T-helper 2 cell treated with Interferon-gamma antibody and Interleukin-4, amounts not matched to agents 5 μg/mL and 100 μg/mL, for 36 hours (primary cell): ENCODE results near the gene RAD51B.

Experiments
- DNase-seq: peaks from one replicate; pipeline ENCODE4 v3.0.0; 2021; ENCODE audit warnings: low spot score
- H3K27ac Mint-ChIP-seq: one replicate; pipeline ENCODE4 v1.8.0; 2021; ENCODE audit warnings: mild to moderate bottlenecking, mixed read lengths
- H3K27me3 Mint-ChIP-seq: one replicate; pipeline ENCODE4 v1.8.0; 2021; ENCODE audit warnings: low read depth, mixed read lengths
- H3K36me3 Mint-ChIP-seq: one replicate; pipeline ENCODE4 v1.8.0; 2021; ENCODE audit warnings: low read depth, mixed read lengths
- H3K4me1 Mint-ChIP-seq: one replicate; pipeline ENCODE4 v1.8.0; 2021; ENCODE audit warnings: low read depth, mixed read lengths
- H3K4me3 Mint-ChIP-seq: one replicate; pipeline ENCODE4 v1.8.0; 2022; ENCODE audit warnings: mild to moderate bottlenecking, moderate library complexity, mixed read lengths
- H3K9me3 Mint-ChIP-seq: one replicate; pipeline ENCODE4 v1.8.0; 2021; ENCODE audit warnings: mixed read lengths

Gene RAD51B

DNA sequence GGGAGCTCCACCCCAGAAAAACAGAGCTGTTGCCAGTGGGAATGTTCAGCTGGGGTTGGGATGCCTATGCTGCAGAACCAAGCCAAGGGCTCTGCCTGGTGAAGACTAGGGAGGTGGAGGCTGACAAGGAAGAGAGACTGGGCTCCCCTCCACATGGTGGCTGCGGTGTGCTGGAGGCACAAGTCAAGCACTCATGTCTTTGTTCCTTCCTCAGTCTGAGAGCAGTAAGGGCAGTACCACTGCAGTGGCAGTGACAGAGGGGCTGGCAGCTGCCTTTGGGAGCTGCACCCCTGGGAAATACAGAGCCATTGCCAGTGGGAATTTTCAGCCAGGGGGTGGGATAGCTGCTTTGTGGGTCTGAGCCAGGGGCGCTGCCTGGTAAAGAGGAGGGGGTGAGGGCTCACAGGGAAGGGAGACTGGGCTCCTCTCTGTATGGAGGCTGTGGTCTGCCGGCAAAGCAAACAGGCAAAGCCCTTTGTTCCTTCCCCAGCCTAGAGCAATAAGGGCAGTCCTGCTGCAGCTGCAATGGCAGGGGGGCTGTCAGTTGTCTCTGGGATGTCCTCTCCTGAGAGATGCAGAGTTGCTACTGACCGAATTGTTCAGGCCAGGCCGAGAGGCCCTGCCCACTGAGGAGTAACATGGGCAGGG, 255.9 kb downstream of the RAD51B start:
- DNase-seq, result no peak
- H3K27me3 Mint-ChIP-seq, result no peaks in the 10 kb centered on the region
- H3K9me3 Mint-ChIP-seq, result peaks cover 31% of the 10 kb centered on the region
- no peaks in the 10 kb centered on the region for H3K4me1 Mint-ChIP-seq
- no peak overlapping the region for H3K4me3 Mint-ChIP-seq
- H3K36me3 Mint-ChIP-seq, result no peaks in the 10 kb centered on the region
- H3K27ac Mint-ChIP-seq, result no peak overlapping the region

DNA sequence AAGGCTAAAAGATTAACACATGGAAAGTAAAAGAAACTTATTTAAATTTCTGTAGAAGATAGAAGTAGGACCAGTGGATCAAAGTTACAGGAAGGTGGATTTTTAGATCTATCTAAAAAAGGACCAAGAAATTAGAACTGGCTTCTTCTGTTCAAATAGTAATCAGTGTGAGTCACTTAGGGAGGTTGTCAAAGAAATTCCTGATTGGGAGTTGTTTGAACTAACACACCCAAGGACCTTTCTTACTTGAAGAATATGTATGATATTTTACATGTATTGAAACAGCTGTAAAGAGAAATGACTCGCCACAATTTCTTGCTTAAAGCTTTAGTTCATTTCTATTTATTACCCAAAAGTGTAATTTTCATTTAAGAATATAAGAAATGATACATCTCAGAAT, 256.9 kb downstream of the RAD51B start:
- Mint-ChIP-seq H3K36me3 (no peaks in the 10 kb centered on the region), H3K4me3 (no peak overlapping the region), H3K4me1 (peaks cover 2% of the 10 kb centered on the region), H3K27ac (no peak overlapping the region), H3K27me3 (no peaks in the 10 kb centered on the region), H3K9me3 (peaks cover 23% of the 10 kb centered on the region)
- DNase-seq, result no peak

DNA sequence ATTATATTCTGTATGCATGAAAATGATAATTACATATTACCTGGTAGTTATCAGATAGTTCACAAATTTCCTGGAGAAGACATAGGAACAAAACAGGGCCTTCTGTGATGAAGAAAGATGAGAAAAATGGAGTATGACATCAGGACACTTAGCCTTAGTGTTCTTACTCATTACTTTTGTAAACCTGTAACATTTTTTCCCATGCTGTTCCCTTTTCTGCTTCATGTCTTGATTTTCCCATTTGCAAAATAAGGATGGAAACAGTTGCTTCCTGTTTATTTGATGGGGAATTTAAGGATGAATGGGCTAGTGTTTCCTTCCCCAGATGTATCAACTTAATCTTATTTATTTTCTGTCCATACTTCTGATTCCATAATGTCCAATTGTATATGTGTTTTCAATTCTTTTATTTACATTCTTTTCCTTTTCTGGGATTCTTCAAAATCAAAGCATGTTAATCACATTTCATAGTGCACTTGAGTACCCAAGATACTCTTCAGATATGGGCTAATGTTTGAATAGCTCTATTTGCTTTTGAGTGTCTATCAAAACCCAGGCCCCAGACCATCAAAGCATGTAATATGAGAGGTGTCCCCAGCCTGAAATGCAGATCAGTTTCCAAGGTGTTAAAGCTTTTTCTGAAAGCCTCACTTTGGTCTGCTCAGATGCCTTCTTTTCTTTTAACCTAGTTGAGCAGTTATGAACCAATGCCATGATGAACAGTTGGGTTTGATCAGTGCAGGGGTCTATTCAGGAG, 260.5 kb downstream of the RAD51B start:
- DNase-seq, result no peak
- peaks cover 2% of the 10 kb centered on the region for H3K4me1 Mint-ChIP-seq

DNA sequence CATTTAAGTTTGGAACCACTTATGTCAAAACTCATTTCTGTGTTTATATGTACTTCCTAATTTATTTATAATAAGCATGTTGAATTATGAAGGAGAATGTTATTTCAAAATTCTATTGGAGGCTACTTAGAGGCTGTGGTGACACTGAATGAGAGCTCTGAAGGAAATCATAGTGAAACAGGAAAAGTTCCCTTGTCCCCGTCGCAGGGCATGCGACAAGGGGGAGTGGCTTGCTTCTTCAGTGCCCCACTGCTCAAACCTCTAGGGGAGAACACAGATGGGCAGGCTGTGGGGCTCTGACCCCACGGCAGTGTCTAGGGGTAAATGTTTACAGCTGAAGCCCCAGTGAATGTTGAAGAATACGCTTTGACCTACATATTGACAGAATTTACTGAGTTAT, 261.9 kb downstream of the RAD51B start:
- H3K4me1 Mint-ChIP-seq, result peaks cover 2% of the 10 kb centered on the region
- DNase-seq, result no peak
- no peaks in the 10 kb centered on the region for H3K9me3 Mint-ChIP-seq
- no peak overlapping the region for H3K27ac Mint-ChIP-seq
- H3K27me3 Mint-ChIP-seq, result no peaks in the 10 kb centered on the region
- no peak overlapping the region for H3K4me3 Mint-ChIP-seq
- no peaks in the 10 kb centered on the region for H3K36me3 Mint-ChIP-seq

More for the DNA sequence above, 260.5 kb downstream of the RAD51B start:
- no peaks in the 10 kb centered on the region for H3K27me3 Mint-ChIP-seq
- no peak overlapping the region for H3K27ac Mint-ChIP-seq
- H3K9me3 Mint-ChIP-seq, result no peaks in the 10 kb centered on the region
- H3K36me3 Mint-ChIP-seq, result no peaks in the 10 kb centered on the region
- H3K4me3 Mint-ChIP-seq, result no peak overlapping the region

DNA sequence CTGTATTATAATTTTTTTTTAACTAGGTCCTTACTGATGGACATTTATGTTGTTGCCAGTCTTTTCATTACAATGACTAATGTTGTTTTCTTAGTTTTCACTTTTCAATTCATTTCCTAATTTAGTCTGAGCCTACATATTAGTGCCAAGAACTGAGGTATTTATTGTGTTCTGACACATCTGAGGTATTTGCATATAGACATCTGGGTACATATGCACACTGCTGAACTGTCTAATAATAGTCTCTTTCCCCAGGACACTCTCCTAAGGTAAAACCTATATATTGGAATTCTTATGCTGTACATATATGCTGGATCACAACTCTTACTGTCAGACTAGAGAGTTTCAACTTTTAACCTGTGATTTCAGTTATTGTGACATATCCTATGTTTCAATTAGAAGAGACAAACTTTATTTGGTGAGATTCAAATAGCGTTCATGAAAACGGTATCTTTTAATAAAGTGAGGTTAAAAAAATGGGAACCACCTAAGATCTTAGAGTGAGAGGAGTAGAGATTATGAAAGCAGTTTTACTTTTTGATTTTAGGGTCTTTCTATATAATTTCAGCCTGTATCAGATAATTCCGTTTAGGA, 263.2 kb downstream of the RAD51B start:
- Mint-ChIP-seq H3K36me3 (no peaks in the 10 kb centered on the region), H3K27me3 (no peaks in the 10 kb centered on the region), H3K4me3 (no peak overlapping the region), H3K9me3 (no peaks in the 10 kb centered on the region), H3K27ac (no peak overlapping the region), H3K4me1 (peaks cover 2% of the 10 kb centered on the region)
- DNase-seq, result no peak

DNA sequence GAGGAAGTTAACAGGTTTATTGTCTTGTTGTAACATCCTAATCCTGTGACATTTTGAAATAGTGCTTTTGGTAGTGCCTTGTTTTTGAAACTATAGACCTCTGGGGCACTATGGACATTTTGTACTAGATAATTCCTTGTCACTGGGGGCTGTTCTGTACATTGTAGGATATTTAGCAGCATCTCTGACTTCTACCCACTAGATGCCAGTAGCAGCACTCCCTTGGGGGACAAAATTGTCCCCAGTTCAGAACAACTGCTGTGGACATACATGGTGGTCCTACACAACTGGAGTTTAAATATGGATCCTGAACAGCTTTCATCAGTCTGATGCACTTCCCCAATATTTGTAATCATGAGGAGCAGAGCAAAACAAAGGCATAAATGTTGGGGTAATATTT, 264.7 kb downstream of the RAD51B start:
- peaks cover 4% of the 10 kb centered on the region for H3K4me1 Mint-ChIP-seq
- no peak overlapping the region for H3K27ac Mint-ChIP-seq
- H3K36me3 Mint-ChIP-seq, result no peaks in the 10 kb centered on the region

DNA sequence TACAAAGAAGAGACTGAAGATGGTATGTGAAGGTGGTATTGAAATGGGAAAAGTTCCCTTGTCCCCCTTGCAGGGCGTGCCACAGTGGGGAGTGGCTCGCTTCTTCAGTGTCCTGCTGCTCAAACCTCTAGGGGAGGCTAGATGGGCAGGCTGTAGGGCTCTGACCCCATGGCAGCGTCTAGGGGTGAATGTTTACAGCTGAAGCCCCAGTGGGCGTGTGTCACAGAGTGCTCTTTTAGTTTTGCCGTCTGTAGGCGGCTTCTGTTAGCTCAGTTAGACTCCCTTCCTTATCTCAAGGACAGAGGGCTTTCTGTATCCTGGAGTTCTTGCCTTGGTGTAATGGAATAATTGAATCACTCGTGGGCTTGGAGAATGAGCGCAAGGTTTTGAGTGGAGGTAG, 266.2 kb downstream of the RAD51B start:
- H3K36me3 Mint-ChIP-seq, result no peaks in the 10 kb centered on the region
- no peak overlapping the region for H3K4me3 Mint-ChIP-seq
- no peak overlapping the region for H3K27ac Mint-ChIP-seq
- no peaks in the 10 kb centered on the region for H3K27me3 Mint-ChIP-seq
- H3K9me3 Mint-ChIP-seq, result no peaks in the 10 kb centered on the region
- peaks cover 4% of the 10 kb centered on the region for H3K4me1 Mint-ChIP-seq
- no peak for DNase-seq

More for the DNA sequence above, 264.7 kb downstream of the RAD51B start:
- Mint-ChIP-seq H3K9me3 (no peaks in the 10 kb centered on the region), H3K4me3 (no peak overlapping the region), H3K27me3 (no peaks in the 10 kb centered on the region)
- DNase-seq, result no peak

DNA sequence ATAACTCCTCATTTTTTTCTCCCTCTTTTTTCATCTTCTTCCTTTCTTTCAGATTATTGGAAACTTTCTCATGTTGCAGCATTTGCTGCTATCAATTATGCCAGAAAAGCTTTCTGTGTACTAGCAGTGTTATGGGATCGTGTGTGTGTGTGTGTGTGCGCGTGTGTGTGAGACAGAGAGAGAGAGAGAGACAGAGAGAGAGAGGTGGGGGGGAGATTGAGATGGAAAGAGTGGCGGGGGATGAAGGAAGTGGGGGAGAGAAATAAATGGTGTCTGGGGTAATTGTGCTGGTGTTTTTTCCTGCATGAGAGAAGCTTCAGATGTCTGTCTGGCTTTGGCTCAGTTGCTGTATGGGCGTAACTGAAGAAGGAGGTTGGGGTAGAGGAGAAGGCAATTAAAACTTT, 268.9 kb downstream of the RAD51B start:
- Mint-ChIP-seq H3K4me3 (no peak overlapping the region), H3K4me1 (peaks cover 2% of the 10 kb centered on the region), H3K36me3 (no peaks in the 10 kb centered on the region), H3K9me3 (no peaks in the 10 kb centered on the region), H3K27ac (no peak overlapping the region), H3K27me3 (no peaks in the 10 kb centered on the region)
- no peak for DNase-seq

DNA sequence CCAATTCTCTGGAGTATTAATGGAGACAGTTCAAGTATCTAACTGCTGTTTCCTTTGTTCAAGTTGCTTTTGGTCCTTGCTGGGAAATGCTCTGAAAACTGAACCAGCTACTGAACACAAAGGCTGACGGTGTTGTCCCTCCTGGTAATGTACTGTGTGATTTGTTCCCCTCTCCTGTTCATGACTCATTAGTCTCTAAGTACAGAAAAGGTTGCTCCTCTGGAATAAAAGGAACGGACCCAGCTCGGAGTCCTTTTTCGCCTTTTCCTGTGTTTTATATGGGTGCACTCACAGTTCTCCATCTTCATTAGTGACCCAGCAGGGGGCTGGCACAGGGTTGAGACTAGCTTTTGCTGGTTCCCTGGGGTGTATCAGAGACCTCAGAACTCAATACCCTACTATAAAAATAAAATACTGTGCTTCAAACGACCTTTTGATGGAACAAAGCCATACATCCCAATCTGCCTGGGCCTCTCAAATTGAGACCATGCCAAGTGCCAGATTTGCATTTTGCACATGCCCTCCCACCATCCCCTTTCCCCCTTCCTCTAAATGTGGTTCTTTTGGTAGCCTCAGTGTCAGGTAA, 269.7 kb downstream of the RAD51B start:
- H3K9me3 Mint-ChIP-seq, result no peaks in the 10 kb centered on the region

DNA sequence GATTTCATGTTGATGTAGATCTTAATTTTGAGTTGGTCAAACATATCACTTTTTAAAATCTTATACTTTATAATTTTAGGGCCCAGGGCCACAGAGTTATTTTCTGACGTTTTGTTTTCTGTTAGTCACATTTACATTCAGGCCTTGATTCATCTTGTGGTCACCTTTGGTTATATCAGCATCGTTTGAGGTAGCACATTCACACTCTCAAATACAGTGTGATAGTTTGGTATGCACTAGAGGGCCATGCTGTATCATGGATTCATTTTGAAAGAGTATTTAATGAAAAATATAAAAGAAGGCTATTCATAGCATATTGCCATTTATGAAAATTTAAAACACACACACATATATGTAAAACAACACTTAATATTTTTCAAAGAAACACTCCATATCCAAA, 274.6 kb downstream of the RAD51B start:
- Mint-ChIP-seq H3K9me3 (peaks cover 15% of the 10 kb centered on the region), H3K27ac (no peak overlapping the region), H3K4me1 (no peaks in the 10 kb centered on the region), H3K27me3 (no peaks in the 10 kb centered on the region), H3K4me3 (no peak overlapping the region), H3K36me3 (no peaks in the 10 kb centered on the region)
- no peak for DNase-seq

More for the DNA sequence above, 269.7 kb downstream of the RAD51B start:
- no peak for DNase-seq
- no peak overlapping the region for H3K4me3 Mint-ChIP-seq
- peaks cover 2% of the 10 kb centered on the region for H3K4me1 Mint-ChIP-seq
- no peak overlapping the region for H3K27ac Mint-ChIP-seq
- no peaks in the 10 kb centered on the region for H3K27me3 Mint-ChIP-seq
- H3K36me3 Mint-ChIP-seq, result no peaks in the 10 kb centered on the region

DNA sequence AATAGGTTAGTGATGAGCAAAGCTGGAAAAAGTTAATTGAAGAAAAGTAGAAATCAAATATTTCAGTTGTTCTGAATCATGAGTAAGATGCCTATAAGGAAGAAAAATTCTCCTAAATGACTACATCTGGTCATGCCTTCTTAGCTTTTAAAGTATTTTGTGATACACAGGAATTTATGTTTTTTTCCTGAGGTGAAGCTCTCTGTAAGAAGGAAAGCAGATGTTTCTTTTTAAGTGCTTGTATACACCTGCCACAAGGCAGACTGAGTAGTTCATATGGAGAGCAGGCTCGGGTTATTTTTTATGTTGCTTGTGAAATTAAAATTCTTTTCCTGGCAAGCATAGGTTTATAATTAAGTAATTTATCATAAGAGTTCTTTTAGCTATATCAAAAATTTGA, 275.2 kb downstream of the RAD51B start:
- no peaks in the 10 kb centered on the region for H3K27me3 Mint-ChIP-seq
- H3K27ac Mint-ChIP-seq, result no peak overlapping the region
- H3K4me3 Mint-ChIP-seq, result no peak overlapping the region
- H3K4me1 Mint-ChIP-seq, result no peaks in the 10 kb centered on the region
- H3K9me3 Mint-ChIP-seq, result peaks cover 21% of the 10 kb centered on the region
- no peak for DNase-seq
- H3K36me3 Mint-ChIP-seq, result no peaks in the 10 kb centered on the region

DNA sequence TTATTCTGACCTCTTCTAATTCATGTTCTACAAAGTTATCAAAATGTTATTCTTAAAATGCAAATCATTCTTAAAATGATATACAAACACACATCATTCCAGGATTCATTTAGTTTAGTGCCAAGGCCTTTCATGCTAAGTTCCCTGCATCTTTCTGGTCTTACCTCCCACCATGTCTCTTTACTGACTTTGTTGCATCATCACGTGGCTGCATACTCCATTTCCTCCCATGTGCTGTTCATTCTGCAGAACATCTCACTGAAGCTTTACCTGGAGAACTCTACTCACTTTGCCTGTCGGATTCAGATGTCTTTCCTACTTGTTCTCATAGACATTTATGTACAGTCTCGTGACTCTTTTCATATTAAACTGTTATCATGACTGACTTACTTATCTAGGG, 278.1 kb downstream of the RAD51B start:
- H3K4me3 Mint-ChIP-seq, result no peak overlapping the region
- H3K9me3 Mint-ChIP-seq, result peaks cover 48% of the 10 kb centered on the region
- no peak overlapping the region for H3K27ac Mint-ChIP-seq

DNA sequence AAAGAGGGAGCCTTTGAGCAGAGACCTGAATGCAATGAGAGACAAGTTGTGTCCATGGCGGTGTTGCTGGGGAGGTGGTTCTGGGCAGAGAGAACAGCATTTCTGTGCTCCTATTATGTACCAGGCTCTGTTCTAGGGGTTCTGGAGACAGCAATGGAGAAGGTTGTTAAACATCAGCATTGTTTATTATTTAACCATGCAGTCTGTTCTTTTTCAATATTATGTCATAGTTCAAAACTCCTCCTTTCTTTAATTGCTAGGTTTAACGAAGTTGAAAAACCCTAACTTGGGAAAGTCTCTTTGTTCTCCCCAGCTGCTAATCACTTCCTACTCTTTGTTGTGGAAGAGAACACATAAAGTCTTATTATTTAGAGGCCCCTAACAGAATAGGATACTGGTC, 279.3 kb downstream of the RAD51B start:
- H3K4me3 Mint-ChIP-seq, result no peak overlapping the region
- no peaks in the 10 kb centered on the region for H3K4me1 Mint-ChIP-seq
- peaks cover 57% of the 10 kb centered on the region for H3K9me3 Mint-ChIP-seq
- H3K27ac Mint-ChIP-seq, result no peak overlapping the region
- H3K27me3 Mint-ChIP-seq, result no peaks in the 10 kb centered on the region
- peaks cover 12% of the 10 kb centered on the region for H3K36me3 Mint-ChIP-seq
- no peak for DNase-seq

More for the DNA sequence above, 278.1 kb downstream of the RAD51B start:
- DNase-seq, result no peak
- H3K36me3 Mint-ChIP-seq, result peaks cover 12% of the 10 kb centered on the region
- no peaks in the 10 kb centered on the region for H3K27me3 Mint-ChIP-seq
- H3K4me1 Mint-ChIP-seq, result no peaks in the 10 kb centered on the region

DNA sequence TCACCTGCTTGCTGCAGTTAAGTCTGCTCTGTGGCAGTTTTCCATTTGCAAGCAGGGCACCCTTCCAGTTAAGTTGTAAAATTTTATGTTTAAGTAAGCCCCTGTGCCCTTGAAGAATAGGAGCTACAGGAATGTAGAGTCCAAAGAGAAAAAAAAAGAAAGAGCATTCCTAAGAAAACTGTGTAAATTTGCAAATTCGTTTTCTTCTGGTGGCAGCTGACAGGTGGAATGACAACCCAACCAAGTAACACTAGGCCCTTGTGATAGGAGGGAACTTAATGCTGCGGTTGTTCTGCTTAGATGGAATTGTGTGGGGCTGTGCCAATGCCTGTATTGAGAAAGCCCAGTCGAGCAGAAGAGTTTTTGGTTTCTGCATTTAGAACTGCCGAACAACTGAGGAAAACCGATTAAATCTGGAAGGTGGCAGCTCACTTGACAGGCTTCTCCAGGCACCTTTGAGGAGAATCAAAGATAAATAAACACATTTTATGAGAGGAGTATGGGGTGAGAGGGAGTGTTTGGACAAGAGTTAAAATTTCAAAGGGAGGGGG, 280.0 kb downstream of the RAD51B start:
- H3K36me3 Mint-ChIP-seq, result peaks cover 12% of the 10 kb centered on the region

More for the DNA sequence above, 280.0 kb downstream of the RAD51B start:
- no peak overlapping the region for H3K27ac Mint-ChIP-seq
- H3K9me3 Mint-ChIP-seq, result peaks cover 58% of the 10 kb centered on the region
- H3K27me3 Mint-ChIP-seq, result no peaks in the 10 kb centered on the region
- no peak for DNase-seq
- H3K4me1 Mint-ChIP-seq, result no peaks in the 10 kb centered on the region
- no peak overlapping the region for H3K4me3 Mint-ChIP-seq
